SKM-1 treated with dmso at 0.1 percent for 144 hours (cell line): ENCODE results near the gene AGTPBP1.
"Not testable (repeated sequence)": the region's sequence is repeated elsewhere in the genome, so short reads cannot be mapped to it uniquely, and the experiment has no call there.

ENCODE experiments used
- DNase-seq: peaks from one replicate; lab custom pipeline; 2025; ENCODE audit not compliant: unreplicated experiment; lab: John Stamatoyannopoulos, UW

The AGTPBP1 gene

GRCh38 chr9:85741875-85742596, at the start of gene AGTPBP1:
Gene AGTPBP1, minus strand, starts transcription at chr9:85741954. Its CDS starts 29,421 bp downstream, at chr9:85712533.
- peak; percentile 58 for DNase-seq

- DNase-seq, result not testable (repeated sequence)
These were observed 44.4 kb upstream of the AGTPBP1 start for GRCh38 chr9:85786116-85786515.

- DNase-seq, result not testable (repeated sequence)
These were observed 32.1 kb upstream of the AGTPBP1 start for GRCh38 chr9:85773844-85774243.

GRCh38 chr9:85761802-85762201, 20.0 kb upstream of the AGTPBP1 start:
- DNase-seq, result not testable (repeated sequence)

- DNase-seq, result not testable (repeated sequence)
These were observed 16.0 kb upstream of the AGTPBP1 start for GRCh38 chr9:85757716-85758115.

GRCh38 chr9:85756216-85756615, 14.5 kb upstream of the AGTPBP1 start:
- not testable (repeated sequence) for DNase-seq

GRCh38 chr9:85746309-85746708, 4.6 kb upstream of the AGTPBP1 start:
- DNase-seq, result no peak

- DNase-seq, result no peak
These were observed 3.4 kb upstream of the AGTPBP1 start for GRCh38 chr9:85745203-85745602.

GRCh38 chr9:85744480-85744879, 2.7 kb upstream of the AGTPBP1 start:
- no peak for DNase-seq

- DNase-seq, result no peak
These were observed 1.7 kb upstream of the AGTPBP1 start for GRCh38 chr9:85743275-85744128.

GRCh38 chr9:85742597-85742936, 813 bp upstream of the AGTPBP1 start:
- DNase-seq, result no peak

GRCh38 chr9:85741095-85741874, 469 bp downstream of the AGTPBP1 start:
- DNase-seq, result no peak

GRCh38 chr9:85740787-85741094, 1.0 kb downstream of the AGTPBP1 start:
- peak; percentile 75 for DNase-seq

- no peak for DNase-seq
These were observed 3.2 kb downstream of the AGTPBP1 start for GRCh38 chr9:85738509-85738908.

GRCh38 chr9:85737671-85738070, 4.1 kb downstream of the AGTPBP1 start:
- no peak for DNase-seq

- no peak for DNase-seq
These were observed 10.7 kb downstream of the AGTPBP1 start for GRCh38 chr9:85730916-85731630.

- DNase-seq, result peak; percentile 70
These were observed 11.9 kb downstream of the AGTPBP1 start for GRCh38 chr9:85729882-85730281.

GRCh38 chr9:85727500-85727899, 14.3 kb downstream of the AGTPBP1 start:
- DNase-seq, result no peak

GRCh38 chr9:85726737-85727136, 15.0 kb downstream of the AGTPBP1 start:
- DNase-seq, result no peak

GRCh38 chr9:85723215-85723614, 18.5 kb downstream of the AGTPBP1 start:
- DNase-seq, result no peak

GRCh38 chr9:85719411-85719810, 22.3 kb downstream of the AGTPBP1 start:
- not testable (repeated sequence) for DNase-seq
